A673 (cell line): ENCODE data around the gene WNT4. TPM values are rescaled to one million over a fixed set of nuclear protein-coding genes. Genes with fewer than 3 reads are reported as not detected.

Source experiments
- BruUV-seq: library from RNA; stranded (reverse); fragments of 400-500 nt; replicated peaks from 2 replicates; lab custom pipeline; 2021; lab: Mats Ljungman, UMichigan
- CTCF ChIA-PET: fragments of 300-600 bp; sonication (Branson Sonifier 250); formaldehyde crosslinking; loops from one replicate; lab custom pipeline; 2022; ENCODE audit warnings: antibody characterized with exemption; lab: Charles Lee
- POLR2A ChIA-PET: fragments of 300-600 bp; sonication (Branson Sonifier 250); formaldehyde crosslinking; loops from one replicate; lab custom pipeline; 2022; ENCODE audit warnings: antibody characterized with exemption; ENCODE audit not compliant: low non-redundant PET; lab: Charles Lee
- DNase-seq: peaks from one replicate; pipeline ENCODE4 v3.0.0-alpha.2; 2015; ENCODE audit warnings: low spot score
- H3K27ac ChIP-seq: fragments of 200-600 bp; sonication (generic); 2 replicates; pipeline ENCODE4 v1.5.1; 2016; ENCODE audit warnings: mixed run types, low read depth, mild to moderate bottlenecking, mixed read lengths, antibody characterized with exemption, low read length; ENCODE audit not compliant: poor library complexity, severe bottlenecking
- H3K27me3 ChIP-seq: fragments of 200-600 bp; sonication (generic); replicated peaks from 2 replicates; pipeline ENCODE4 v1.6.1; 2017; ENCODE audit warnings: mixed run types, low read depth, mild to moderate bottlenecking, mixed read lengths, antibody characterized with exemption, low read length; ENCODE audit not compliant: insufficient read depth, poor library complexity
- H3K36me3 ChIP-seq: fragments of 200-600 bp; sonication (generic); 2 replicates; pipeline ENCODE4 v1.6.1; 2016; ENCODE audit warnings: mixed run types, mild to moderate bottlenecking, mixed read lengths, antibody characterized with exemption, low read length; ENCODE audit not compliant: insufficient read depth, poor library complexity, severe bottlenecking
- H3K4me1 ChIP-seq: fragments of 200-600 bp; sonication (generic); 2 replicates; pipeline ENCODE4 v1.6.1; 2017; ENCODE audit warnings: mixed run types, mild to moderate bottlenecking, mixed read lengths, antibody characterized with exemption, low read length; ENCODE audit not compliant: insufficient read depth, poor library complexity, severe bottlenecking
- H3K4me3 ChIP-seq: fragments of 200-600 bp; sonication (generic); 2 replicates; pipeline ENCODE4 v1.5.1; 2016; ENCODE audit warnings: low read depth, mixed run types, mild to moderate bottlenecking, mixed read lengths, low read length; ENCODE audit not compliant: poor library complexity, severe bottlenecking
- H3K9me3 ChIP-seq: fragments of 200-600 bp; sonication (generic); 2 replicates; pipeline ENCODE4 v1.6.1; 2016; ENCODE audit warnings: mixed run types, low read depth, mild to moderate bottlenecking, mixed read lengths, antibody characterized with exemption, low read length; ENCODE audit not compliant: poor library complexity, severe bottlenecking
- EZH2 ChIP-seq: fragments of 200-600 bp; sonication (generic); IDR thresholded peaks from 2 replicates; pipeline ENCODE4 v1.6.1; 2017; ENCODE audit warnings: borderline replicate concordance, low read depth, mild to moderate bottlenecking, mixed read lengths, antibody characterized with exemption, low read length; ENCODE audit not compliant: poor library complexity, severe bottlenecking
- intact Hi-C: fragments of 100-400 bp; cut with micrococcal nuclease; formaldehyde crosslinking; loops from one replicate; pipeline ENCODE4 v1.10.0; 2022; ENCODE audit not compliant: unreplicated experiment
- total RNA-seq: library from RNA; stranded (reverse); gene quantifications from 2 replicates; pipeline ENCODE4 v1.2.3, GENCODE V29; 2021
- TF ChIP-seq, protein P1 (sequence below): fragments of 300-800, 200-600 bp; sonication (generic); conservative IDR thresholded peaks from 2 replicates; pipeline ENCODE4 v1.5.1; 2017; ENCODE audit warnings: low read depth, mild to moderate bottlenecking, antibody characterized with exemption, low read length, moderate library complexity, mixed read lengths

The WNT4 gene
- total RNA-seq, 1 experiment from 2014 or later: not detected

DNA sequence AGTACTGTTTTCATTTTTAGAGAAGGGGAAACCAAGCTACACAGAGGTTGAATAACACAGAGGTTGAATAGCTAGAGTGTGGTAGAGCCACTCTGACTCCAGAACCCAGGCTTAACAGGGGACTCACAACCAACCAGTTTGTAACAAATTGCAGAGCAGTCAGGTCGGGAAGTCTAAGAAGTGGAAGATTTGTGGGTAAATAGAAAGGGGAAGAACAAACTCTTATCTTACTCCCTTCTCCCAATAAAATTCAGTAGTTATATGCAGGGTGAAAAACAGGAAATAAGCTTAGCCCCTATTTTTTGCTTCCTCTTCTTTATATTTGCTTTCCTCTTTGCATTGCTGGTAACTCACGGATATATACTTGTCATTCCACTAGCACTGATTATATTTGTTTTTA lies 67.2 kb downstream of the WNT4 start:
- ChIA-PET POLR2A (no interaction called here), CTCF (no interaction called here)
- Histone ChIP-seq H3K36me3 (no peaks in the 10 kb centered on the region), H3K4me1 (peaks cover 7% of the 10 kb centered on the region), H3K4me3 (no peak overlapping the region), H3K9me3 (peaks cover 1% of the 10 kb centered on the region), H3K27ac (no peak overlapping the region), H3K27me3 (no peaks in the 10 kb centered on the region)
- intact Hi-C loops: no loop called here
- DNase-seq: no peak
- BruUV-seq: no TSS peak
- no peak for TF ChIP-seq EZH2
- TF ChIP-seq, protein P1, sequence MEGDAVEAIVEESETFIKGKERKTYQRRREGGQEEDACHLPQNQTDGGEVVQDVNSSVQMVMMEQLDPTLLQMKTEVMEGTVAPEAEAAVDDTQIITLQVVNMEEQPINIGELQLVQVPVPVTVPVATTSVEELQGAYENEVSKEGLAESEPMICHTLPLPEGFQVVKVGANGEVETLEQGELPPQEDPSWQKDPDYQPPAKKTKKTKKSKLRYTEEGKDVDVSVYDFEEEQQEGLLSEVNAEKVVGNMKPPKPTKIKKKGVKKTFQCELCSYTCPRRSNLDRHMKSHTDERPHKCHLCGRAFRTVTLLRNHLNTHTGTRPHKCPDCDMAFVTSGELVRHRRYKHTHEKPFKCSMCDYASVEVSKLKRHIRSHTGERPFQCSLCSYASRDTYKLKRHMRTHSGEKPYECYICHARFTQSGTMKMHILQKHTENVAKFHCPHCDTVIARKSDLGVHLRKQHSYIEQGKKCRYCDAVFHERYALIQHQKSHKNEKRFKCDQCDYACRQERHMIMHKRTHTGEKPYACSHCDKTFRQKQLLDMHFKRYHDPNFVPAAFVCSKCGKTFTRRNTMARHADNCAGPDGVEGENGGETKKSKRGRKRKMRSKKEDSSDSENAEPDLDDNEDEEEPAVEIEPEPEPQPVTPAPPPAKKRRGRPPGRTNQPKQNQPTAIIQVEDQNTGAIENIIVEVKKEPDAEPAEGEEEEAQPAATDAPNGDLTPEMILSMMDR: no peak

DNA sequence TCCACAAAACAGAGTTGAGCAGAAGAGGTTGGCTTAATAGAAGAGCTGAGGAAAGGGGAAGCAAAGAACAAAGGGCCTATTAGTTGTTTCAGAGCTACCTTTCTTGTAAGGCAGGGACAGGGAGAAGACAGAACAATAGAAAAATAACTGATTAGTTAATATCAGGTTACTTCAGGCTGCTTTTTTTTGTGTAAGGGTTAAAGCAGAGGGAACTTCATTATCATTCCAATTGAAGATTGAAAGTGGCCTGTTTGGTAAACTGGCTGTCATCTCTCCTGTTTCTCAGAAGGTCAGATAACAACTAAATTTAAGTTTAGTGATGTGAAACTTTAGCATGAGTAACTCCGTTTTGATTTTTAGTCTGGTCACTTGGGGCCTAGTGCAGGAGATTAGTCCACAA lies 68.1 kb downstream of the WNT4 start:
- POLR2A ChIA-PET: no interaction called here
- TF ChIP-seq, protein P1: no peak
- no peak for TF ChIP-seq EZH2
- intact Hi-C loops: no loop called here
- H3K27ac ChIP-seq: no peak overlapping the region
- no peak for DNase-seq
- no TSS peak for BruUV-seq
- no peaks in the 10 kb centered on the region for H3K36me3 ChIP-seq
- H3K27me3 ChIP-seq: no peaks in the 10 kb centered on the region
- CTCF ChIA-PET: no interaction called here
- no peak overlapping the region for H3K4me3 ChIP-seq
- peaks cover 7% of the 10 kb centered on the region for H3K4me1 ChIP-seq
- H3K9me3 ChIP-seq: peaks cover 5% of the 10 kb centered on the region

DNA sequence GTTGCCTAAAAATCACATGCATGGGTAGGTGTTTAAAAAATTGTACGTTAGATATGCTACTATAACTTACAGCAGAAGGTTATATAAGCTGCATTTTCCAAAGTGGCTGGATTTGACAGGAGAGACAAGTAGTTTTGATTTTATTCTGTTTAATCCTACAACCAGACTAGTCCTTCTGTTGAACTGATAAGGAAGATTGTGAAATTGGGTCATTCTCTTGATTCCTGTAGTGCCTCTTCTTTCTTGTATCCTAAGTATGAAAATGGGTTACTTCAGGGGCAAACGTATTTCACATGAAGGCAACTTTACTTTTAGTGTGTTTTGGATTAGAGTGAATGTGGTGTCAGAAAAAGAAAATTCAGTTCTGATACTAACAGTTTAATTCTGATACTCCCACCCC lies 71.4 kb downstream of the WNT4 start:
- Histone ChIP-seq H3K9me3 (peaks cover 5% of the 10 kb centered on the region), H3K4me3 (no peak overlapping the region), H3K27me3 (no peaks in the 10 kb centered on the region), H3K36me3 (no peaks in the 10 kb centered on the region), H3K27ac (no peak overlapping the region), H3K4me1 (peaks cover 7% of the 10 kb centered on the region)
- no TSS peak for BruUV-seq
- ChIA-PET POLR2A (interaction anchor here (0.6 kb wide), 1 partner anchor 9 kb away, joined by 3 read pairs; no protein-coding TSS in a partner anchor), CTCF (no interaction called here)
- intact Hi-C loops: no loop called here
- no peak for DNase-seq
- TF ChIP-seq, protein P1: no peak

Other genes with a start within 250 kb of the WNT4 start
- 10.4 and 19.8 TPM in 2 replicates for gene HSPG2, start 205.8 kb downstream of the WNT4 start, total RNA-seq
- gene CELA3B, start 166.1 kb downstream of the WNT4 start, total RNA-seq: not detected in 2 replicates
- not detected in 2 replicates for gene CELA3A, start 141.4 kb downstream of the WNT4 start, total RNA-seq
- gene CDC42, start 90.4 kb downstream of the WNT4 start, total RNA-seq: 188 and 198 TPM in 2 replicates